Lower leg skin (tissue), 4 donors: Measurements from ENCODE around the gene LAMTOR5. TPM values are rescaled to one million over a fixed set of nuclear protein-coding genes. Genes with fewer than 3 reads are reported as not detected.

ENCODE experiments used
- DNase-seq, 2 donors: peaks; one replicate each; pipeline ENCODE4 v3.0.0-alpha.2; 2019; ENCODE audit warnings: low spot score in 2 of 2
- H3K4me3 ChIP-seq: fragments of 200-600 bp; sonication (generic); 2 replicates; pipeline ENCODE4 v1.5.1; 2017; ENCODE audit warnings: mild to moderate bottlenecking, low read depth; ENCODE audit not compliant: poor library complexity, severe bottlenecking
- POLR2A ChIP-seq, 2 donors: fragments of 450-650 bp; IDR thresholded peaks; one replicate each; pipeline ENCODE4 v1.6.1; 2016 to 2017; ENCODE audit warnings: antibody characterized with exemption in 2 of 2, mild to moderate bottlenecking in 1 of 2, moderate library complexity in 1 of 2
- WGBS, 2 donors: methylation state at CpG; one replicate each; pipeline ENCODE4 v1.1.5; 2018; 5-methylcytosine and 5-hydroxymethylcytosine counted together
- intact Hi-C: fragments of 100-400 bp; cut with DNase I; formaldehyde crosslinking; loops from one replicate; pipeline ENCODE4 v1.15.0; 2023; ENCODE audit warnings: low total_unique reads
- total RNA-seq, 4 donors: library from RNA; depleted of rRNA; stranded (reverse); fragments of >200 nt; gene quantifications; one replicate each; pipeline ENCODE4 v1.1.0, GENCODE V29; 2016
- TF ChIP-seq, protein P1 (sequence below), 3 donors: fragments of 450-650 bp; IDR thresholded peaks; one replicate each; pipeline ENCODE4 v1.5.1; 2016; ENCODE audit warnings: antibody characterized with exemption in 3 of 3, mild to moderate bottlenecking in 3 of 3, moderate library complexity in 2 of 3

Gene LAMTOR5
- 10 to 100 TPM; 47.7 to 76.1 (median 67.0) TPM for total RNA-seq

DNA sequence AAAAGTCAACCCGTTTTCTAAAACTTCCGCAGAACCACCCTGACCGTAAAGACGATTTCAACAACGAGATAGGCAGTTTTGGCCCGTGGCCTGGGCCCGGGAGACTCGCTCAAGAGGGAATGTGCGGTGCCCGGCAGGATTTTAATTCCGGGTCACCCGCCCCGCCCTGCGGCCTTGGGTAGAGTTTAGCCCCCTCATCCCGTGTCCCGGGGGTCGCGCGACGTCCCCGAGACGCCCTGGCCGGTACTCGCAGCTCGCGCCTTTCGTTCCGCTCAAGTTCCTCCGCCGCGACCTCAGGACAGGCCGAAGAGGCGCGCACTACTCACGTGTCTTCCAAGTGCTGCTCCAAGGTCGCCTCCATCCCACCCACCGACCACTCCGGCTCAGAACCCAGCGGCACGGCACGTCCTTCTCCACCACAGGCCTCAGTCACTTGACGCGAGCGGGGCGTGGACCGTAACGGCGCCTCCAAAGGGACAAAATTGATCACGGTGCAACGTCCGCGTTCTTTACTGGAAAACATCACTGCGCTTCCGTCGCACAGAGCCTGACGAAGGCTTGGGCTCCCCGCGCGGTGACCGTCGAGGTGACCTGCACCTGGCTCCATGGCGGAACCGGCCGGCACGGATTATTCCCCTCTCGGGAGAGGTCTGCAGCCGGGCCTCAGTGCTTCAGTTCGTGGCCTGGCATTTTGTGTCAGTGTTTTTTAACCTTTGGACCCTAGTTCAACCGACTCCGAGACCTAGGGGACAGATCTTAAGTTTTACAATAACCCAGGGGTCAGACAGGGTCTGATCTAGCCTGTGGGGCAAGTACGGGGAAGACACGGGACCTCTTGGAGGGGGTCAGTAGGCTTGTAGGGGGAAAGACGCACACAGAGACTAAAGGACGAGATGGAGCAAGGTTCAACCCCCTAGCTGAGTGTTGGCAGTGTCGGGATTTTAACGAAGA lies at the start of gene LAMTOR5:
TSS of gene LAMTOR5 (minus strand) at position 435 of the 951 bp plus-strand sequence. CDS start at position 361, 74 bp downstream.
- peak within 1 kb of the TSS; percentile 98 for H3K4me3 ChIP-seq
- DNase-seq: peak; percentile 94 to 99
- intact Hi-C loops: no loop called here
- TF ChIP-seq POLR2A (IDR thresholded peaks at IDR 0.05): peak in 1 of 2 donors; percentile 13
- TF ChIP-seq, protein P1, sequence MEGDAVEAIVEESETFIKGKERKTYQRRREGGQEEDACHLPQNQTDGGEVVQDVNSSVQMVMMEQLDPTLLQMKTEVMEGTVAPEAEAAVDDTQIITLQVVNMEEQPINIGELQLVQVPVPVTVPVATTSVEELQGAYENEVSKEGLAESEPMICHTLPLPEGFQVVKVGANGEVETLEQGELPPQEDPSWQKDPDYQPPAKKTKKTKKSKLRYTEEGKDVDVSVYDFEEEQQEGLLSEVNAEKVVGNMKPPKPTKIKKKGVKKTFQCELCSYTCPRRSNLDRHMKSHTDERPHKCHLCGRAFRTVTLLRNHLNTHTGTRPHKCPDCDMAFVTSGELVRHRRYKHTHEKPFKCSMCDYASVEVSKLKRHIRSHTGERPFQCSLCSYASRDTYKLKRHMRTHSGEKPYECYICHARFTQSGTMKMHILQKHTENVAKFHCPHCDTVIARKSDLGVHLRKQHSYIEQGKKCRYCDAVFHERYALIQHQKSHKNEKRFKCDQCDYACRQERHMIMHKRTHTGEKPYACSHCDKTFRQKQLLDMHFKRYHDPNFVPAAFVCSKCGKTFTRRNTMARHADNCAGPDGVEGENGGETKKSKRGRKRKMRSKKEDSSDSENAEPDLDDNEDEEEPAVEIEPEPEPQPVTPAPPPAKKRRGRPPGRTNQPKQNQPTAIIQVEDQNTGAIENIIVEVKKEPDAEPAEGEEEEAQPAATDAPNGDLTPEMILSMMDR (IDR thresholded peaks at IDR 0.05): no peak
- 0% methylated on average over 57 to 63 of the region's 76 CpGs for WGBS, 2 donors

DNA sequence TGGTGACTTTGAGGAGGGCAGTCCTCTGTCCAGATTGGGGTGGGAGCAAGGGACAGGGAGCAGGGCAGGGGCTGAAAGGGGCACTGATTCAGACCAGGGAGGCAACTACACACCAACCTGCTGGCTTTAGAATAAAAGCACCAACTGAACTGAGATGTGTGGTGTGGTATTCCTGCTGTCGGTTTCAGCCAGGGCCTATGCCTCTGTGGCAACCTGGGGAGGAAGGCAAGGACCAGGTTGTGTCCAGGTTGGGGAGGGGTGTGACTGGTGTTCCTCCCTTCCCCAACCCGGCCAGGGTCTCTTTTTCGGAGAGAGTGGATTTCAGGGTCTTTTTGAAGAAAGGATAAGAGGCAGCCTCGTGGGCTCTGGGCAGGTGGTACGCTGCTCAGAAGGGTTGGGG lies 49.7 kb upstream of the LAMTOR5 start:
- no peak for DNase-seq
- 83 to 86% methylated on average over 5 of the region's 5 CpGs for WGBS, 2 donors
- no peak overlapping the region for H3K4me3 ChIP-seq
- TF ChIP-seq, protein P1 (IDR thresholded peaks at IDR 0.05): no peak
- intact Hi-C loops: loop anchor here (5.0 kb wide), 1 partner anchor 260 kb away; no protein-coding TSS in a partner anchor

DNA sequence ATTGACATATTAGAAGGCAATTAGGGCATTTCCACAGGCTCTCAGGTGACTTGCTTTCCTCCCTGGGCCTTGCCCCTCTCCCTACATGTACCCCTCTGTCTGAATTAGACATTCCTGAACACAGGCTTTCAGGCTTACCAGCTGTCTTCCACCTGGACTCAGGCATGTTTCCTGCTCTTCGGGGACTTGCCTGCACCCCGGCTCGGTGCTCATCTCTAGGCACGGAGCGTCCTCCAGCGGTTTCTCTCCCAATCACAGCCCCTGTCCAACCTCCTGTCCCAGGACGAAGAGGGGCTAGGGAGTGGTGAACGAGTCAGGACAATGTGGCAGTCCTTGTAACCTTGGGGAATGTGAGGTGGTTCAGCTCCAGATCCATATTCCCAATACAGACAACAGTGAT lies 47.7 kb upstream of the LAMTOR5 start:
- intact Hi-C loops: loop anchor here (5.0 kb wide), 1 partner anchor 258 kb away; no protein-coding TSS in a partner anchor
- DNase-seq: no peak
- TF ChIP-seq, protein P1 (IDR thresholded peaks at IDR 0.05): no peak
- no peak for TF ChIP-seq POLR2A (IDR thresholded peaks at IDR 0.05)
- WGBS, 2 donors: 64 to 76% methylated on average over 8 of the region's 8 CpGs
- H3K4me3 ChIP-seq: no peak overlapping the region

DNA sequence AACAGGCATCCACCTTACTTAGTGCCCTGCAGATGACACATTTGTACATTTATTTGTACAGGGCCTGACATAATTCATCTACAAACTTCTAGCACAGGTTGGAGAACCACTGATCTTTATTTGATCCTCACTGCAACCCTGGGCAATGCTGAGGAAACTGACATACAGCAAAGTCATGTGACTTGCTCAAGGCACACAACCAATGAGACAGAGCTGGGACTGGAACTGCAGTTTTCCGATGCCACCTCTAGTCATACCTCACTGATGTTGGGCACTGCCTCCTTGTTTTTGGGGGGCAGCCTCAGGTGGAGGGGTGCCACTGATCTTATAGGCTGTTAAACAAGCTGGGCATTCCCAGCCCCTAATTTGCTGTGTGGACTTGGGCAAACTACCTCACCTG lies 46.8 kb upstream of the LAMTOR5 start:
- DNase-seq: no peak
- intact Hi-C loops: no loop called here
- TF ChIP-seq, protein P1 (IDR thresholded peaks at IDR 0.05): no peak
- no peak for TF ChIP-seq POLR2A (IDR thresholded peaks at IDR 0.05)
- H3K4me3 ChIP-seq: no peak overlapping the region
- 80 to 95% methylated on average over 1 of the region's 1 CpG for WGBS, 2 donors

DNA sequence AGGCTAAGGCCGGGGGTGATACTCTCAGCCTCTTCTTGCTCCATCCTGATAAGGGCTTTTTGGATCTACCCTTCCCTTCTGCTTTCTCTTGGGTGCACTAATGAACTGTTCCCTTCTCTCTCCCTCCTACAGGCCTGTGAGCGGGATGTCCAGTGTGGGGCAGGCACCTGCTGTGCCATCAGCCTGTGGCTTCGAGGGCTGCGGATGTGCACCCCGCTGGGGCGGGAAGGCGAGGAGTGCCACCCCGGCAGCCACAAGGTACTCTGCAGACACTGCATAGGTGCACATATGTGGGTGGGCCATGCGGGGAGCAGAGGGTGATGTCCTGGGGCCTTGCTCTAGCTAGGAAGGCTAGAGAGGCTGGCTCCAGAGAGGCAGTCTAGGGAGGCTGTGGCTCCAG lies 46.3 kb upstream of the LAMTOR5 start:
- intact Hi-C loops: no loop called here
- H3K4me3 ChIP-seq: no peak overlapping the region

More for the DNA sequence above, 46.3 kb upstream of the LAMTOR5 start:
- no peak for DNase-seq
- 88% methylated on average over 9 of the region's 9 CpGs for WGBS, 2 donors
- no peak for TF ChIP-seq POLR2A (IDR thresholded peaks at IDR 0.05)
- TF ChIP-seq, protein P1 (IDR thresholded peaks at IDR 0.05): no peak
